GM19035 (cell line): ENCODE measurements around the gene ADAMTS12.
"Not testable (repeated sequence)": the region's sequence is repeated elsewhere in the genome, so short reads cannot be mapped to it uniquely, and the experiment has no call there.

Experiments used
- ATAC-seq: cut with Tn5 transposase; IDR thresholded peaks from one replicate; pipeline ENCODE4 v1.9.1; 2021; ENCODE audit not compliant: unreplicated experiment

ADAMTS12 gene

GRCh38 chr5:33903118-33903517 lies 11.3 kb upstream of the ADAMTS12 start:
- ATAC-seq: no peak

- no peak for ATAC-seq
These were observed 9.4 kb upstream of the ADAMTS12 start for GRCh38 chr5:33901156-33901555.

- ATAC-seq: no peak
These were observed 2.8 kb upstream of the ADAMTS12 start for GRCh38 chr5:33894566-33894965.

- no peak for ATAC-seq
These were observed 889 bp upstream of the ADAMTS12 start for GRCh38 chr5:33892620-33893137.

GRCh38 chr5:33891446-33891787 lies 373 bp downstream of the ADAMTS12 start:
- no peak for ATAC-seq

- ATAC-seq: no peak
These were observed 1.4 kb downstream of the ADAMTS12 start for GRCh38 chr5:33890131-33891032.

- no peak for ATAC-seq
These were observed 3.2 kb downstream of the ADAMTS12 start for GRCh38 chr5:33888587-33888986.

- ATAC-seq: no peak
These were observed 4.5 kb downstream of the ADAMTS12 start for GRCh38 chr5:33887268-33887667.

- no peak for ATAC-seq
These were observed 5.5 kb downstream of the ADAMTS12 start for GRCh38 chr5:33886283-33886682.

- no peak for ATAC-seq
These were observed 6.1 kb downstream of the ADAMTS12 start for GRCh38 chr5:33885679-33886078.

GRCh38 chr5:33883482-33883881 lies 8.3 kb downstream of the ADAMTS12 start:
- no peak for ATAC-seq

- no peak for ATAC-seq
These were observed 11.5 kb downstream of the ADAMTS12 start for GRCh38 chr5:33880319-33880718.

GRCh38 chr5:33877449-33877848 lies 14.3 kb downstream of the ADAMTS12 start:
- ATAC-seq: no peak

- no peak for ATAC-seq
These were observed 24.5 kb downstream of the ADAMTS12 start for GRCh38 chr5:33867241-33867640.

GRCh38 chr5:33859177-33859576 lies 32.6 kb downstream of the ADAMTS12 start:
- ATAC-seq: not testable (repeated sequence)

- peak; percentile 60 for ATAC-seq
These were observed 34.8 kb downstream of the ADAMTS12 start for GRCh38 chr5:33857037-33857436.

- no peak for ATAC-seq
These were observed 36.4 kb downstream of the ADAMTS12 start for GRCh38 chr5:33855396-33855795.

- no peak for ATAC-seq
These were observed 37.0 kb downstream of the ADAMTS12 start for GRCh38 chr5:33854733-33855151.

GRCh38 chr5:33852837-33853236 lies 39.0 kb downstream of the ADAMTS12 start:
- no peak for ATAC-seq

GRCh38 chr5:33852319-33852718 lies 39.5 kb downstream of the ADAMTS12 start:
- ATAC-seq: no peak

- ATAC-seq: peak; percentile 94
These were observed 41.6 kb downstream of the ADAMTS12 start for GRCh38 chr5:33850100-33850594.

GRCh38 chr5:33848554-33848953 lies 43.2 kb downstream of the ADAMTS12 start:
- peak; percentile 35 for ATAC-seq
